ENCODE measurements around the gene DNAJB2. TPM values are rescaled to one million over a fixed set of nuclear protein-coding genes. Genes with fewer than 3 reads are reported as not detected.

The DNAJB2 gene
- total RNA-seq, 4 donors from 2014 or later, result 45.3 to 76.1 (median 54.9) TPM

DNA sequence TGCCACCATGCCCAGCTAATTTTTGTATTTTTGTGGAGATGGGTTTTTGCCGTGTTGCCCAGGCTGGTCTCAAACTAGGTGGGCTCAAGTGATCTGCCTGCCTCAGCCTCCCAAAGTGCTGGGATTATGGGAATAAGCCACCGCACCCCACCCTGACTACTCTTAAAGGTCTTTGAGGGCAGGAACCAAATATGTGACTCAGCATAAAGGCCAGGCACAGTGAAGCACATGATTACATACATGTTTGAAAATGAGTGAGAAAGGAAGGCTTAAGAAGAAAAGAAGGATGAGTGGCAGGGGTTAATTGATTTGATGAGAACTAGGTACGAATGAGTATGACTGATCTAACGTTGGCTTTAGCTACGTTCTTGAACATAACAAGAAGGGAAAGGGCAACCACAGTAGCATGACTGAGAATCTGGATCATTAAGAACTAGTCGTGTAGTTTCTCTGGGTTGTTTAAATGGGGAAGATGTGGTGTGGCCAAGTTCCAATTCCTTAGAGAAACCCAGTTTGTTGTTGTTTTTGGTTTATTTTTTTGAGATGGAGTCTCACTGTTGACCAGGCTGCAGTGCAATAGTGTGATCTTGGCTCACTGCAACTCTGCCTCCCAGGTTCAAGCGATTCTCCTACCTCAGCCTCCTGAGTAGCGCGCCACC, 46.6 kb downstream of the DNAJB2 start:
- Histone ChIP-seq H3K27ac (no peak overlapping the region), H3K9me3 (no peaks in the 10 kb centered on the region), H3K4me1 (no peaks in the 10 kb centered on the region), H3K36me3 (no peaks in the 10 kb centered on the region), H3K27me3 (peaks cover 68% of the 10 kb centered on the region), H3K4me3 (no peak overlapping the region)
- WGBS, 2 donors (ENCODE audit: low coverage in 1 of 2), result 33 to 72% methylated on average over 5 to 8 of the region's 9 CpGs
- ATAC-seq, result no peak
- TF ChIP-seq EP300 (IDR thresholded peaks at IDR 0.05) (no peak), POLR2A (IDR thresholded peaks at IDR 0.05) (no peak)

DNA sequence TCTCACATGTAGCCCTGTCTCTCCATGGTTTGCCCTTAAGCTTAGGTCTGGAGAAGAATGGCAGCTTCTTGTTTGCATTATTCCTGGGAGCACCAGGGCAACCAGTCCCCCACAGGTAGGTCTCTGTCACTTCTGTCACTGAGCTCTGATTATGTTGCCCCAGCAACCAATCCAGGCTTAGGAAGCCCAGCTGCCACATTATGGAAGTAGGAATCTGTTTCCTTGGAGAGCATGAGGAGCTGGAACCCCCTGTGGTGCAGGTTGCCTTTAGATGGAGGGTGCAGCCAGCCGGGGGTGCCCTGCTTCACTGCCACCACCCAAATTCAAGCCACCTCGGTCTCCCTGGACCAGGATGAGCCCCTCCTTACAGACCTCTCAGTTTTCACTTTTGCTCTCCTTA, 48.6 kb downstream of the DNAJB2 start:
- 23% methylated on average over 2 of the region's 2 CpGs; no CpG with 5 or more reads in 1 of the 2 donors for WGBS, 2 donors (ENCODE audit: low coverage in 1 of 2)
- TF ChIP-seq EP300 (IDR thresholded peaks at IDR 0.05) (no peak), POLR2A (IDR thresholded peaks at IDR 0.05) (no peak), POLR2AphosphoS5 (IDR thresholded peaks at IDR 0.05) (no peak)
- TF ChIP-seq, protein P1, sequence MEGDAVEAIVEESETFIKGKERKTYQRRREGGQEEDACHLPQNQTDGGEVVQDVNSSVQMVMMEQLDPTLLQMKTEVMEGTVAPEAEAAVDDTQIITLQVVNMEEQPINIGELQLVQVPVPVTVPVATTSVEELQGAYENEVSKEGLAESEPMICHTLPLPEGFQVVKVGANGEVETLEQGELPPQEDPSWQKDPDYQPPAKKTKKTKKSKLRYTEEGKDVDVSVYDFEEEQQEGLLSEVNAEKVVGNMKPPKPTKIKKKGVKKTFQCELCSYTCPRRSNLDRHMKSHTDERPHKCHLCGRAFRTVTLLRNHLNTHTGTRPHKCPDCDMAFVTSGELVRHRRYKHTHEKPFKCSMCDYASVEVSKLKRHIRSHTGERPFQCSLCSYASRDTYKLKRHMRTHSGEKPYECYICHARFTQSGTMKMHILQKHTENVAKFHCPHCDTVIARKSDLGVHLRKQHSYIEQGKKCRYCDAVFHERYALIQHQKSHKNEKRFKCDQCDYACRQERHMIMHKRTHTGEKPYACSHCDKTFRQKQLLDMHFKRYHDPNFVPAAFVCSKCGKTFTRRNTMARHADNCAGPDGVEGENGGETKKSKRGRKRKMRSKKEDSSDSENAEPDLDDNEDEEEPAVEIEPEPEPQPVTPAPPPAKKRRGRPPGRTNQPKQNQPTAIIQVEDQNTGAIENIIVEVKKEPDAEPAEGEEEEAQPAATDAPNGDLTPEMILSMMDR (IDR thresholded peaks at IDR 0.05), result no peak
- no peak overlapping the region for H3K27ac ChIP-seq
- ATAC-seq, result no peak
- no peaks in the 10 kb centered on the region for H3K9me3 ChIP-seq
- peaks cover 74% of the 10 kb centered on the region for H3K27me3 ChIP-seq
- no peaks in the 10 kb centered on the region for H3K36me3 ChIP-seq
- no peak overlapping the region for H3K4me3 ChIP-seq
- no peaks in the 10 kb centered on the region for H3K4me1 ChIP-seq

DNA sequence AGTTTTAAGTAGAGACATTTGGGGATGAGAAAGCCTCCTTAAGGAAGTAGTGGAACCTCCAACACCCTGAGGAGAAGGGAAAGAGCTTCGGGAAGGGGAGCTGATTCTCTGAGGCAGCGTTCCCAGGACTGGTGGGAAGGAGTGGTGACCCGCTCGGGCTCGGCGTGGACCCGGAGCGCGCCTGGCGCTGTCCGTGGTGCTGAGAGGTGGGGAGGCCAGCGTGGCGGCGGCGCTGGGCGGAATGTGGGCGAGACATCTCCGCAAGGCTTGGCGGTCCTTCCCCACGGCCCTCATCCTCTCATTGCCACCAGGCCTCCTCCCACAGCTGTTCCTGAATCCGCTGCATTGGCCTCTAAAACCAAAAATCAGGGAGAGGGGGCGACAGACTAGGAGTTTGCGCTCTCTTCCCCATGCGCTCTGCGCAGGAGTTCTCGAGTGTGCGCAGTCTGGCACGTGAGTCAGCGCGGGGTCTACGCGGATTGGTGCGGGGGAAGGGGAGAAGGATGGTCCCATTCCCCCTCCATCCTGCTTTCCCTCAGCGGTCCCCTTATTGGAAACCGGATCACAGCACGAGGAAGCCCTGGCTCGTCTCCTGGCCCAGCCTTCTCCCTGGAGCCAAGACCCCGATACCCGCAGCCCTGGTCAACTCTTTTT, 52.5 kb downstream of the DNAJB2 start:
- peaks cover 0 to 14% (median 0%) of the 10 kb centered on the region in 3 donors for H3K9me3 ChIP-seq
- 10 to 16% methylated on average over 16 to 17 of the region's 39 CpGs for WGBS, 2 donors (ENCODE audit: low coverage in 1 of 2)
- no peak overlapping the region for H3K4me3 ChIP-seq
- peaks cover 73% of the 10 kb centered on the region for H3K27me3 ChIP-seq
- no peak overlapping the region for H3K27ac ChIP-seq
- ATAC-seq, result peak; percentile 46
- no peaks in the 10 kb centered on the region for H3K4me1 ChIP-seq
- TF ChIP-seq EP300 (IDR thresholded peaks at IDR 0.05) (no peak), POLR2AphosphoS5 (IDR thresholded peaks at IDR 0.05) (no peak), POLR2A (IDR thresholded peaks at IDR 0.05) (no peak)
- TF ChIP-seq, protein P1 (IDR thresholded peaks at IDR 0.05), result no peak
- H3K36me3 ChIP-seq, result no peaks in the 10 kb centered on the region

DNA sequence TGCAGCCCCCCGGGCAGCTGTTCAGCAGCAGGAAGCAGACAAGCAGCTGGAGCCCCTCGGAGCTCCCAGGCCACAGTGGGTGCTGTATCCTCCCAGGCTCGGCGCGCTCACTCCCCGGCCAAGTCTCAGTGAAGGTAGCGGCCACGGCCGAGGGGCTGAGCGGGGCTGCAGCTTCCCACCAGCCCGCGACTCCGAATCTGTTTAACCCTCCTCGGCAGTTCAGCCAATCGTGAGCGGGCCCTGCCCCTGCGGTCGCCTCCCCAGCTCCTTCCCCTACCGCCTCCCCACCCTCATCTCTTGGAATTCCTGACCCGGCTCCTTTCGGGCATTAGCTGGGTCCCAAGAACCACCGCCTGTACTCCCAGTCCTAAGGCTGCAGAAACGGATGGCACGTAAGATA, 53.4 kb downstream of the DNAJB2 start, which contains the start of gene RESP18:
TSS of gene RESP18 (minus strand) at position 203 of the 400 bp plus-strand sequence.
- peaks cover 72% of the 10 kb centered on the region for H3K27me3 ChIP-seq
- H3K36me3 ChIP-seq, result no peaks in the 10 kb centered on the region
- ATAC-seq, result no peak
- no peaks in the 10 kb centered on the region for H3K4me1 ChIP-seq
- peaks cover 0 to 20% (median 0%) of the 10 kb centered on the region in 3 donors for H3K9me3 ChIP-seq
- no peak within 1 kb of the TSS for H3K4me3 ChIP-seq
- WGBS, 2 donors (ENCODE audit: low coverage in 1 of 2), result 0 to 5% methylated on average over 1 to 6 of the region's 24 CpGs
- no peak within 1 kb of the TSS for H3K27ac ChIP-seq
- no peak for TF ChIP-seq POLR2A (IDR thresholded peaks at IDR 0.05)
- TF ChIP-seq, protein P1 (IDR thresholded peaks at IDR 0.05), result no peak
- no peak for TF ChIP-seq POLR2AphosphoS5 (IDR thresholded peaks at IDR 0.05)
- TF ChIP-seq EP300 (IDR thresholded peaks at IDR 0.05), result no peak

DNA sequence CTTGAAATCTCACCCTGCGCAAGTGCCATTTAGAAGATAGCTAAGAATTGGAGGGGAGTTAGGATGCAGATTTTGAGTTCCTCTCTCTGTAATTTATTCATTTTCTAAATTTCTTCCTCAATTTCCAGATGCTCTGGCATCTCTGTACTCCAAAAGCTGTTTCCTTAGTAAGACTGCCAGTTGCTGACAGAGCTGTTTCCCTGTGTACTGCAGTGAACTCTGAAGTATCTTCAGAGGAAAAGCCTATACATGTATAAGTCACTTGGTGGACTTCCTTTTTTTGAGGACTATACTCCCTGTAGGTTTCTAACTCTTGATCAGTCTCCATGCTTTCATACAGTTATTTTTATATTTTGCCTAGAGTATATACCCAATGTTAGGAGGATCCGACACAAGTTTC, 54.9 kb downstream of the DNAJB2 start:
- Histone ChIP-seq H3K4me1 (no peaks in the 10 kb centered on the region), H3K36me3 (no peaks in the 10 kb centered on the region), H3K9me3 (peaks cover 0 to 20% (median 0%) of the 10 kb centered on the region in 3 donors), H3K27me3 (peaks cover 71% of the 10 kb centered on the region), H3K4me3 (no peak overlapping the region), H3K27ac (no peak overlapping the region)
- TF ChIP-seq, protein P1 (IDR thresholded peaks at IDR 0.05), result no peak
- TF ChIP-seq POLR2AphosphoS5 (IDR thresholded peaks at IDR 0.05) (no peak), POLR2A (IDR thresholded peaks at IDR 0.05) (no peak), EP300 (IDR thresholded peaks at IDR 0.05) (no peak)
- WGBS, 2 donors (ENCODE audit: low coverage in 1 of 2), result 88 to 94% methylated on average over 2 of the region's 2 CpGs
- ATAC-seq, result no peak

Data from gastroesophageal sphincter (tissue), 4 donors.